Endothelial cell of umbilical vein (primary cell): ENCODE results near the gene EPHB6. TPM values are rescaled to one million over a fixed set of nuclear protein-coding genes. Genes with fewer than 3 reads are reported as not detected.

Experiments
- BruUV-seq: library from RNA; stranded (reverse); fragments of 400-500 nt; replicated peaks from 2 replicates; lab custom pipeline; 2021; lab: Mats Ljungman, UMichigan
- CTCF ChIA-PET: fragments of 300-600, 350-600 bp; sonication (Branson Sonifier 250); formaldehyde crosslinking; loops from one replicate; lab custom pipeline; 2021; ENCODE audit warnings: antibody characterized with exemption, inconsistent platforms; lab: Charles Lee
- POLR2A ChIA-PET: fragments of 300-600, 350-600 bp; sonication (Branson Sonifier 250); formaldehyde crosslinking; loops from one replicate; lab custom pipeline; 2021; ENCODE audit warnings: antibody characterized with exemption, inconsistent platforms; lab: Charles Lee
- DNase-seq: peaks from one replicate; pipeline ENCODE4 v3.0.0-alpha.2; 2011; ENCODE audit warnings: low read depth, low spot score
- FAIRE-seq: peaks from 2 replicates; lab custom pipeline; 2011; peaks lifted over from hg19 to GRCh38; lab: Jason Lieb, UNC
- H2AFZ ChIP-seq: 2 replicates; pipeline ENCODE4 v1.6.0; 2012; ENCODE audit warnings: low read depth, low read length, control low read depth, inconsistent platforms
- H3K27ac ChIP-seq: 2 replicates; pipeline ENCODE4 v1.5.1; 2011; ENCODE audit warnings: low read depth, mild to moderate bottlenecking, control low read depth, low read length, moderate library complexity; ENCODE audit not compliant: insufficient read depth
- H3K27me3 ChIP-seq, 2 experiments: 2 replicates each; pipeline versions ENCODE4 v1.6.0 to v1.6.1; 2011; ENCODE audit warnings: low read length in 2 of 2, mixed read lengths in 1 of 2; ENCODE audit not compliant: control insufficient read depth in 2 of 2, insufficient read depth in 2 of 2
- H3K36me3 ChIP-seq, 2 experiments: 2 replicates in 1 of 2; 3 replicates in 1 of 2; pipeline ENCODE4 v1.5.1; 2011; ENCODE audit warnings: low read length in 2 of 2, mild to moderate bottlenecking in 1 of 2, moderate library complexity in 1 of 2; ENCODE audit not compliant: control insufficient read depth in 2 of 2, insufficient read depth in 2 of 2; ENCODE audit errors: extremely low read depth in 1 of 2
- H3K4me1 ChIP-seq: 3 replicates; pipeline ENCODE4 v1.5.1; 2011; ENCODE audit warnings: mild to moderate bottlenecking, low read length; ENCODE audit not compliant: control insufficient read depth, insufficient read depth; ENCODE audit errors: extremely low read depth
- H3K4me2 ChIP-seq: 2 replicates; pipeline ENCODE4 v1.6.1; 2011; ENCODE audit warnings: low read length, control low read depth, mixed read lengths; ENCODE audit not compliant: insufficient read depth
- H3K4me3 ChIP-seq, 3 experiments: fragments of 200-600 bp in 1 of 3; sonication (generic), shearing (Covaris generic) in 1 of 3; replicated peaks in 1 of 3; 2 replicates each; pipeline ENCODE4 v1.5.1; 2011 to 2016; ENCODE audit warnings: control low read depth in 3 of 3, low read length in 3 of 3, mild to moderate bottlenecking in 2 of 3, inconsistent platforms in 1 of 3, low read depth in 1 of 3, moderate library complexity in 1 of 3; ENCODE audit not compliant: insufficient read depth in 1 of 3
- H3K79me2 ChIP-seq: 2 replicates; pipeline ENCODE4 v1.6.0; 2012; ENCODE audit warnings: low read length, inconsistent platforms; ENCODE audit not compliant: control insufficient read depth, insufficient read depth
- H3K9ac ChIP-seq: replicated peaks from 2 replicates; pipeline ENCODE3; 2011; ENCODE audit warnings: low read length, control low read depth; ENCODE audit not compliant: insufficient read depth; ENCODE audit errors: extremely low read depth
- H3K9me1 ChIP-seq: replicated peaks from 3 replicates; pipeline ENCODE4 v1.6.0; 2011; ENCODE audit warnings: mild to moderate bottlenecking, low read length; ENCODE audit not compliant: control insufficient read depth, insufficient read depth; ENCODE audit errors: extremely low read depth
- H3K9me3 ChIP-seq: replicated peaks from 2 replicates; pipeline ENCODE4 v1.5.1; 2012; ENCODE audit warnings: low read length, inconsistent platforms; ENCODE audit not compliant: control insufficient read depth, insufficient read depth
- H4K20me1 ChIP-seq: replicated peaks from 2 replicates; pipeline ENCODE3; 2011; ENCODE audit warnings: mild to moderate bottlenecking, low read length; ENCODE audit not compliant: control insufficient read depth, insufficient read depth; ENCODE audit errors: extremely low read depth
- CTCF ChIP-seq, 2 donors: IDR thresholded peaks; 1 replicate in 1 of 2; 2 replicates in 1 of 2; pipeline ENCODE4 v1.5.1; 2011; ENCODE audit warnings: low read length in 2 of 2, mild to moderate bottlenecking in 2 of 2, moderate library complexity in 2 of 2, control low read depth in 1 of 2, inconsistent platforms in 1 of 2, low read depth in 1 of 2; ENCODE audit not compliant: insufficient read depth in 1 of 2; ENCODE audit errors: extremely low read depth in 1 of 2
- EZH2 ChIP-seq: IDR thresholded peaks from 2 replicates; pipeline ENCODE4 v1.6.1; 2012; ENCODE audit warnings: borderline replicate concordance, low read depth, mild to moderate bottlenecking, moderate library complexity, low read length, inconsistent platforms; ENCODE audit not compliant: severe bottlenecking
- FOS ChIP-seq: IDR thresholded peaks from 2 replicates; pipeline ENCODE4 v1.6.1; 2011; ENCODE audit warnings: mild to moderate bottlenecking, low read length, moderate library complexity, borderline replicate concordance; ENCODE audit not compliant: insufficient read depth
- GATA2 ChIP-seq: IDR thresholded peaks from 2 replicates; pipeline ENCODE4 v1.7.0; 2011; ENCODE audit warnings: low read depth, mild to moderate bottlenecking, moderate library complexity, mixed read lengths, low read length; ENCODE audit not compliant: insufficient read length, insufficient read depth
- JUN ChIP-seq: IDR thresholded peaks from 2 replicates; pipeline ENCODE4 v1.6.1; 2011; ENCODE audit warnings: borderline replicate concordance, low read depth; ENCODE audit not compliant: insufficient read length, insufficient read depth
- MYC ChIP-seq: IDR thresholded peaks from one replicate; pipeline ENCODE4 v1.6.1; 2011; ENCODE audit warnings: mild to moderate bottlenecking, low read depth, low read length
- POLR2A ChIP-seq: IDR thresholded peaks from 2 replicates; pipeline ENCODE4 v1.6.1; 2012; ENCODE audit warnings: low read depth, mild to moderate bottlenecking, control low read depth, low read length
- POLR2AphosphoS5 ChIP-seq: IDR thresholded peaks from 2 replicates; pipeline ENCODE4 v1.6.1; 2012; ENCODE audit warnings: low read depth, mild to moderate bottlenecking, control low read depth, low read length, moderate library complexity; ENCODE audit not compliant: insufficient read depth
- dilution Hi-C: fragments of 300-500 bp; cut with MboI; formaldehyde crosslinking; loops from one replicate; pipeline ENCODE4 v1.15.0; 2019; ENCODE audit warnings: low sequenced_read_pairs; ENCODE audit not compliant: extremely low pct_ligation_motif_present
- intact Hi-C: fragments of 100-400 bp; cut with micrococcal nuclease; formaldehyde crosslinking; loops from one replicate; pipeline ENCODE4 v1.10.0; 2022
- polyA plus RNA-seq, 4 experiments: library from polyadenylated mRNA; depleted of rRNA in 3 of 4; stranded (reverse) in 3 of 4; unstranded in 1 of 4; fragments of >200 nt; gene quantifications; 2 replicates each; pipeline versions ENCODE4 v1.2.1 to v1.2.3, GENCODE V29; 2011 to 2012; ENCODE audit warnings: missing spikeins in 1 of 4
- total RNA-seq: library from RNA; stranded (reverse); gene quantifications from 2 replicates; pipeline ENCODE4 v1.2.3, GENCODE V29; 2021
- TF ChIP-seq, protein P1 (sequence below): IDR thresholded peaks from 2 replicates; pipeline ENCODE4 v1.6.1; 2011; ENCODE audit not compliant: insufficient read depth, insufficient read length

The EPHB6 gene
- total and polyA plus RNA-seq, 2 donors (not counting 3 experiments of a cell fraction or from before 2014, with no cell fraction given), result 0.86 to 2.9 TPM

DNA sequence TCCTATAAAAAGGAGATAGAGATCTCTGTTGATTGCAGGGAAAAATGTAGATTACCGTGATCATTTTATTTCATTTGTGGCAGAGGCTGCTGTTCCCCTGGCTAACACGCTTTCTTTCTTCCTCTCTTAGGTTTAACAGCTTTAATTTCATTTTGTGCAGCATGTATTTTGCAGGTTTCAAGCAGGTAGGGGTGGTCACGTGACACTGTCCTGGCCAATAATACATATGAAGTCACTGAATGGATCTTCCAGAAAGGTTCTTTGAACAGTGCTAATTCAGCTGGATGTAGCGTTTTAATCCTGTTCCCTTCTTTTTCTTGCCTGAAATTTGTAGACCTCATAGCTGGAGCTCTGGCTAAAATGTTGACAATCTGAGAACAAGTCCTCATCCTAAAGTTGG, 3.6 kb upstream of the EPHB6 start:
- Histone ChIP-seq H3K27ac (no peak overlapping the region), H3K79me2 (no peaks in the 10 kb centered on the region), H3K4me2 (no peak overlapping the region), H3K9ac (no peak overlapping the region), H3K27me3 (peaks cover 7 to 10% of the 10 kb centered on the region in 2 experiments), H3K9me3 (no peaks in the 10 kb centered on the region), H3K36me3 (no peaks in the 10 kb centered on the region), H3K4me3 (no peak overlapping the region), H4K20me1 (no peaks in the 10 kb centered on the region), H3K4me1 (peaks cover 3% of the 10 kb centered on the region), H2AFZ (no peak overlapping the region), H3K9me1 (no peaks in the 10 kb centered on the region)
- DNase-seq, result no peak
- TF ChIP-seq, protein P1, sequence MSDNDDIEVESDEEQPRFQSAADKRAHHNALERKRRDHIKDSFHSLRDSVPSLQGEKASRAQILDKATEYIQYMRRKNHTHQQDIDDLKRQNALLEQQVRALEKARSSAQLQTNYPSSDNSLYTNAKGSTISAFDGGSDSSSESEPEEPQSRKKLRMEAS, result no peak
- TF ChIP-seq POLR2A (no peak), CTCF (IDR thresholded peaks at IDR 0.05; ENCODE audit: extremely low read depth in 1 of 2, insufficient read depth in 1 of 2, low read depth in 1 of 2, low read length in 2 of 2) (no peak), POLR2AphosphoS5 (no peak), EZH2 (no peak), MYC (no peak), FOS (no peak), JUN (no peak), GATA2 (no peak)
- intact Hi-C loops (loop anchor here (5.0 kb wide), 1 partner anchor 314 kb away; no protein-coding TSS in a partner anchor), dilution Hi-C loops (no loop called here)
- ChIA-PET CTCF (interaction anchor here (0.8 to 2.6 kb wide), 10 partner anchors 10 to 364 kb away, joined by 3 to 12 read pairs (median 4); no protein-coding TSS in a partner anchor), POLR2A (no interaction called here)
- no peak for FAIRE-seq
- no TSS peak for BruUV-seq
